ENCODE results near the gene USP47. TPM values are rescaled to one million over a fixed set of nuclear protein-coding genes. Genes with fewer than 3 reads are reported as not detected.
A peak's percentile ranks its signal among the peaks of the same experiment; 100 is the strongest.

The USP47 gene
- total and polyA plus RNA-seq, 9 of the 15 experiments (the other 6 are each of a cell fraction or from before 2014, with no cell fraction given): 13.1 to 63.6 (median 34.7) TPM

GRCh38 chr11:11841723-11842420, at the start of gene USP47 (continued):
- TF ChIP-seq VEZF1 (CRISPR knock-in tag; IDR thresholded peaks at IDR 0.05): peak; percentile 52
- no peak; the same call in 1 of the 2 replicates for TF ChIP-seq ILF3 (IDR thresholded peaks at IDR 0.05; ENCODE audit: borderline replicate concordance)
- TF ChIP-seq ZNF561 (CRISPR knock-in tag; conservative IDR thresholded peaks at IDR 0.05): no peak
- TF ChIP-seq ZNF12 (CRISPR knock-in tag; IDR thresholded peaks at IDR 0.05): no peak
- TF ChIP-seq ZNF778 (CRISPR knock-in tag; IDR thresholded peaks at IDR 0.05): no peak
- peak; percentile 58; the same call in 1 of the 2 replicates for TF ChIP-seq FOXK1 (CRISPR knock-in tag; IDR thresholded peaks at IDR 0.05; ENCODE audit: borderline replicate concordance)
- TF ChIP-seq CSDE1 (IDR thresholded peaks at IDR 0.05): peak in 1 of 2 experiments; percentile 84; a peak in 2 of 4 replicates
- no peak for TF ChIP-seq HOMEZ (CRISPR knock-in tag; IDR thresholded peaks at IDR 0.05)
- peak; percentile 78 for TF ChIP-seq BRD4 (IDR thresholded peaks at IDR 0.05)
- TF ChIP-seq ZNF133 (CRISPR knock-in tag; IDR thresholded peaks at IDR 0.05): no peak
- TF ChIP-seq ZNF121 (CRISPR knock-in tag; conservative IDR thresholded peaks at IDR 0.05): no peak
- TF ChIP-seq ELF1 (tag; IDR thresholded peaks at IDR 0.05): no peak
- no peak for TF ChIP-seq RERE (CRISPR knock-in tag; IDR thresholded peaks at IDR 0.05; ENCODE audit: borderline replicate concordance)
- TF ChIP-seq EP300 (IDR thresholded peaks at IDR 0.05; ENCODE audit: low read length): no peak
- TF ChIP-seq CHD4 (IDR thresholded peaks at IDR 0.05; ENCODE audit: insufficient read depth, insufficient replicate concordance, low read depth, low read length, poor library complexity, severe bottlenecking): no peak
- TF ChIP-seq MXD1 (CRISPR knock-in tag; IDR thresholded peaks at IDR 0.05; ENCODE audit: borderline replicate concordance, poor library complexity, severe bottlenecking): no peak
- no peak for TF ChIP-seq CAMTA2 (CRISPR knock-in tag; conservative IDR thresholded peaks at IDR 0.05)
- TF ChIP-seq ETV6 (IDR thresholded peaks at IDR 0.05; ENCODE audit: borderline replicate concordance in 1 of 2, low read depth in 2 of 2, low read length in 1 of 2): no peak
- no peak for TF ChIP-seq ETV6 (CRISPR knock-in tag; IDR thresholded peaks at IDR 0.05; ENCODE audit: borderline replicate concordance)
